HCT116 (cell line): Measurements from ENCODE around the gene GMEB2. TPM values are rescaled to one million over a fixed set of nuclear protein-coding genes. Genes with fewer than 3 reads are reported as not detected.

Experiments
- ATAC-seq: fragments of 200-7000 bp; cut with Tn5 transposase; 2 replicates; pipeline ENCODE4 v1.9.1; 2020; ENCODE audit warnings: mild to moderate bottlenecking, moderate library complexity
- BruUV-seq: library from RNA; stranded (reverse); fragments of 400-500 nt; replicated peaks from 2 replicates; lab custom pipeline; 2021; lab: Mats Ljungman, UMichigan
- CTCF ChIA-PET: fragments of 300-600 bp; sonication (Branson Sonifier 250); formaldehyde crosslinking; loops from one replicate; lab custom pipeline; 2021; ENCODE audit warnings: antibody characterized with exemption; lab: Charles Lee
- POLR2A ChIA-PET: fragments of 300-600, 350-600 bp; sonication (Branson Sonifier 250); formaldehyde crosslinking; loops from one replicate; lab custom pipeline; 2021; ENCODE audit warnings: antibody characterized with exemption; lab: Charles Lee
- RAD21 ChIA-PET, 2 experiments: fragments of 300-600 bp; sonication (Branson Sonifier 250); formaldehyde crosslinking; loops; one replicate each; lab custom pipeline; 2023; ENCODE audit warnings: low total read pairs in 2 of 2; ENCODE audit not compliant: uncharacterized antibody in 2 of 2, unreplicated experiment in 2 of 2, low non-redundant PET in 1 of 2; lab: Charles Lee
- DNase-seq: peaks from one replicate; pipeline ENCODE4 v3.0.0-alpha.2; 2010; ENCODE audit warnings: low read depth, low spot score
- H2AFZ ChIP-seq: fragments of 200-600 bp; shearing (Covaris generic), sonication (generic); 2 replicates; pipeline ENCODE4 v1.6.1; 2017; ENCODE audit warnings: low read depth, mixed run types, mixed read lengths, antibody characterized with exemption, low read length; ENCODE audit not compliant: poor library complexity, severe bottlenecking
- H3K27ac ChIP-seq: 2 replicates; pipeline ENCODE4 v1.5.1; 2012; ENCODE audit warnings: low read depth, low read length
- H3K27me3 ChIP-seq: fragments of 200-600 bp; sonication (generic); 2 replicates; pipeline ENCODE4 v1.6.1; 2016; ENCODE audit warnings: mixed run types, low read length, mixed read lengths; ENCODE audit not compliant: insufficient read depth
- H3K36me3 ChIP-seq, 2 experiments: fragments of 200-500 bp in 1 of 2; fragments of 200-600 bp in 1 of 2; sonication (Bioruptor generic) in 1 of 2; sonication (generic) in 1 of 2; 2 replicates each; pipeline versions ENCODE4 v1.5.1 to v1.6.1; 2014 to 2016; ENCODE audit warnings: low read length in 2 of 2, inconsistent platforms in 1 of 2, mixed read lengths in 1 of 2, mixed run types in 1 of 2; ENCODE audit not compliant: insufficient read depth in 2 of 2, control insufficient read depth in 1 of 2
- H3K4me1 ChIP-seq, 2 experiments: fragments of 200-600 bp in 1 of 2; sonication (generic) in 1 of 2; 2 replicates each; pipeline versions ENCODE4 v1.5.1 to v1.6.1; 2012 to 2017; ENCODE audit warnings: low read length in 2 of 2, inconsistent platforms in 1 of 2, mild to moderate bottlenecking in 1 of 2, mixed read lengths in 1 of 2, mixed run types in 1 of 2, moderate library complexity in 1 of 2; ENCODE audit not compliant: insufficient read depth in 2 of 2, control insufficient read depth in 1 of 2
- H3K4me2 ChIP-seq: fragments of 200-600 bp; sonication (generic); 2 replicates; pipeline ENCODE4 v1.6.1; 2017; ENCODE audit warnings: mixed run types, low read length, mixed read lengths
- H3K4me3 ChIP-seq, 2 experiments: fragments of 200-600 bp in 1 of 2; sonication (generic) in 1 of 2; replicated peaks in 1 of 2; 2 replicates each; pipeline ENCODE4 v1.5.1; 2011 to 2016; ENCODE audit warnings: low read length in 2 of 2, control low read depth in 1 of 2, low read depth in 1 of 2, mild to moderate bottlenecking in 1 of 2, mixed read lengths in 1 of 2, mixed run types in 1 of 2
- H3K79me2 ChIP-seq: fragments of 200-600 bp; sonication (generic); 2 replicates; pipeline ENCODE4 v1.6.1; 2017; ENCODE audit warnings: mild to moderate bottlenecking, mixed run types, low read length, moderate library complexity, mixed read lengths; ENCODE audit not compliant: insufficient read depth
- H3K9ac ChIP-seq: fragments of 200-600 bp; sonication (generic); 2 replicates; pipeline ENCODE4 v1.6.1; 2016; ENCODE audit warnings: low read length, mixed read lengths
- H3K9me2 ChIP-seq: fragments of 200-600 bp; sonication (generic), shearing (Covaris generic); 2 replicates; pipeline ENCODE4 v1.6.1; 2017; ENCODE audit warnings: mixed run types, mild to moderate bottlenecking, moderate library complexity; ENCODE audit not compliant: insufficient read depth
- H3K9me3 ChIP-seq, 2 experiments: fragments of 200-500 bp in 1 of 2; fragments of 200-600 bp in 1 of 2; sonication (Bioruptor generic) in 1 of 2; sonication (generic) in 1 of 2; 2 replicates each; pipeline ENCODE4 v1.6.1; 2014 to 2017; ENCODE audit warnings: low read length in 2 of 2, mixed read lengths in 2 of 2, inconsistent platforms in 1 of 2, low read depth in 1 of 2, mild to moderate bottlenecking in 1 of 2, mixed run types in 1 of 2, moderate library complexity in 1 of 2; ENCODE audit not compliant: control insufficient read depth in 1 of 2, insufficient read depth in 1 of 2
- H4K20me1 ChIP-seq: fragments of 200-600 bp; sonication (generic), shearing (Covaris generic); 2 replicates; pipeline ENCODE4 v1.6.1; 2017; ENCODE audit warnings: mixed run types, mild to moderate bottlenecking, moderate library complexity; ENCODE audit not compliant: insufficient read depth
- ATF3 ChIP-seq: IDR thresholded peaks from 2 replicates; pipeline ENCODE4 v1.6.1; 2012
- CBX3 ChIP-seq: IDR thresholded peaks from 2 replicates; pipeline ENCODE4 v1.6.1; 2012; ENCODE audit warnings: low read depth
- ELF1 ChIP-seq: IDR thresholded peaks from 2 replicates; pipeline ENCODE4 v1.6.1; 2012; ENCODE audit warnings: low read depth, borderline replicate concordance
- EZH2phosphoT487 ChIP-seq: fragments of 200-600 bp; IDR thresholded peaks from 2 replicates; pipeline ENCODE4 v1.6.1; 2018; ENCODE audit warnings: antibody characterized with exemption, borderline replicate concordance
- JUND ChIP-seq: IDR thresholded peaks from 2 replicates; pipeline ENCODE4 v1.6.1; 2012
- POLR2A ChIP-seq: IDR thresholded peaks from 2 replicates; pipeline ENCODE4 v1.7.0; 2011; ENCODE audit warnings: borderline replicate concordance; ENCODE audit not compliant: insufficient read depth, insufficient read length; ENCODE audit errors: extremely low read depth
- SP1 ChIP-seq: IDR thresholded peaks from 2 replicates; pipeline ENCODE4 v1.6.1; 2012; ENCODE audit warnings: low read depth
- ZBTB33 ChIP-seq: IDR thresholded peaks from 2 replicates; pipeline ENCODE4 v1.6.1; 2011; ENCODE audit warnings: mild to moderate bottlenecking, low read length, moderate library complexity; ENCODE audit not compliant: insufficient replicate concordance; ENCODE audit errors: extremely low read depth
- ZFX ChIP-seq: fragments of 450-650 bp; IDR thresholded peaks from 2 replicates; pipeline ENCODE4 v1.6.1; 2017
- ZNF274 ChIP-seq: fragments of 200-500 bp; sonication (Bioruptor generic); IDR thresholded peaks from 2 replicates; pipeline ENCODE4 v1.6.1; 2014; ENCODE audit warnings: mild to moderate bottlenecking, low read depth, low read length, inconsistent platforms
- intact Hi-C: fragments of 100-400 bp; cut with micrococcal nuclease; formaldehyde crosslinking; loops from 2 replicates; pipeline ENCODE4 v1.10.0; 2022
- total RNA-seq: library from RNA; stranded (reverse); gene quantifications from one replicate; pipeline ENCODE4 v1.2.1, GENCODE V29; 2021; ENCODE audit not compliant: unreplicated experiment

The GMEB2 gene
- total RNA-seq, 1 experiment from 2014 or later, result 13.9 TPM

DNA sequence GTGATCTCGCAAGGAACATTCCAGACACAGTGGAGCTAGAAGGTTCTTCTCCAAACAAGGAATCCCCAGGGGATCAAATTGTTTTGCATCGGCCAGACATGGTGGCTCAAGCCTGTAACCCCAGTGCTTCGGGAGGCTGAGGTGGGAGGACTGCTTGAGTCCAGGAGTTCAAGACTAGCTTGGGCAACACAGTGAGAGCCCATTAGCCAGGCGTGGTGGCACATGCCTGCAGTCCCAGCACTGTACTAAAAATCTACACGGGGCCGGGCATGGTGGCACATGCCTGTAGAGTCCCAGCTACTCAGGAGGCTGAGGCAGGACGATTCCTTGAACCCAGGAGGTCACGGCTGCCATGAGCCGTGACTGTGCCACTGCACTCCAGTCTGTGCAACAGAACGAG lies 15.3 kb downstream of the GMEB2 start:
- H4K20me1 ChIP-seq, result no peaks in the 10 kb centered on the region
- TF ChIP-seq ZNF274, result no peak
- no peak for TF ChIP-seq EZH2phosphoT487
- TF ChIP-seq JUND, result no peak
- no peak for TF ChIP-seq POLR2A
- TF ChIP-seq ATF3, result no peak
- TF ChIP-seq ZBTB33, result no peak
- no peak for TF ChIP-seq CBX3
- TF ChIP-seq SP1, result no peak
- no peak for TF ChIP-seq ZFX
- TF ChIP-seq ELF1, result no peak
- no peak overlapping the region for H2AFZ ChIP-seq
- ChIA-PET RAD21 (no interaction called here), POLR2A (no interaction called here), CTCF (no interaction called here)
- intact Hi-C loops, result no loop called here
- peaks cover 0 to 10% of the 10 kb centered on the region in 2 experiments; a peak in 3 of 4 replicates for H3K36me3 ChIP-seq
- H3K79me2 ChIP-seq, result peaks cover 14% of the 10 kb centered on the region
- DNase-seq, result no peak
- no TSS peak for BruUV-seq
- no peaks in the 10 kb centered on the region for H3K9me2 ChIP-seq
- H3K27ac ChIP-seq, result no peak overlapping the region
- no peak overlapping the region for H3K4me2 ChIP-seq
- H3K27me3 ChIP-seq, result no peaks in the 10 kb centered on the region
- H3K4me3 ChIP-seq, result no peak overlapping the region
- no peaks in the 10 kb centered on the region for H3K4me1 ChIP-seq
- H3K9ac ChIP-seq, result no peak overlapping the region
- ATAC-seq, result no peak
- H3K9me3 ChIP-seq, result peaks cover 5 to 6% of the 10 kb centered on the region in 2 experiments; a peak in 1 of 4 replicates
